ENCODE results near the gene ZNF823. TPM values are rescaled to one million over a fixed set of nuclear protein-coding genes. Genes with fewer than 3 reads are reported as not detected.

ZNF823 gene
- total and polyA plus RNA-seq, 2 of the 4 experiments (the other 2 are of a cell fraction): 2.2 to 9.3 TPM

- H3K27ac ChIP-seq (ENCODE audit: insufficient read depth, low read length): no peak overlapping the region
- no peak overlapping the region for H4K5ac ChIP-seq (ENCODE audit: low read depth, low read length)
- whole genome bisulfite sequencing, 2 experiments (ENCODE audit: extremely low coverage in 2 of 2, insufficient read length in 1 of 2): no CpG with 5 or more reads among the region's 4 CpGs
- H2AFZ ChIP-seq (replicated peaks; ENCODE audit: low read length, poor library complexity): no peak overlapping the region
- no peaks in the 10 kb centered on the region for H4K20me1 ChIP-seq (ENCODE audit: insufficient read depth, low read length)
- ATAC-seq (ENCODE audit: low read depth) (no peak), DNase-seq (no peak)
- no peak overlapping the region for H3K4me2 ChIP-seq (ENCODE audit: low read depth, low read length)
- CTCF ChIA-PET: no interaction called here
- H4K8ac ChIP-seq (ENCODE audit: low read depth in 2 of 2, low read length in 2 of 2): no peak overlapping the region
- H4K91ac ChIP-seq (ENCODE audit: insufficient read depth, low read depth, low read length): no peak overlapping the region
- H3K56ac ChIP-seq (ENCODE audit: extremely low read depth, insufficient read depth, low read length): no peak overlapping the region
- no TSS peak for BruUV-seq (replicated peaks)
- no peaks in the 10 kb centered on the region for H3K36me3 ChIP-seq (ENCODE audit: control insufficient read depth, insufficient read depth, low read length)
- no peak overlapping the region for H3K9ac ChIP-seq (ENCODE audit: low read depth, low read length)
- no peaks in the 10 kb centered on the region for H3K4me1 ChIP-seq (ENCODE audit: control insufficient read depth, insufficient read depth, low read length)
- H2BK20ac ChIP-seq (ENCODE audit: low read depth, low read length): no peak overlapping the region
- no peak overlapping the region for H2AK5ac ChIP-seq (ENCODE audit: low read depth, low read length)
- H3K9me1 ChIP-seq (ENCODE audit: insufficient read depth, low read length): no peaks in the 10 kb centered on the region
- no peak for TF ChIP-seq MXI1 (IDR thresholded peaks at IDR 0.05; ENCODE audit: borderline replicate concordance, low read depth, low read length)
- TF ChIP-seq MAFK (IDR thresholded peaks at IDR 0.05; ENCODE audit: low read depth, low read length): no peak
- no peak for TF ChIP-seq CHD1 (IDR thresholded peaks at IDR 0.05; ENCODE audit: low read depth, low read length)
- no peak for TF ChIP-seq BHLHE40 (IDR thresholded peaks at IDR 0.05; ENCODE audit: low read depth, low read length)
- no peak for TF ChIP-seq MAZ (IDR thresholded peaks at IDR 0.05; ENCODE audit: borderline replicate concordance, low read depth, low read length)
- TF ChIP-seq ELK1 (IDR thresholded peaks at IDR 0.05; ENCODE audit: borderline replicate concordance, low read depth, low read length): no peak
- TF ChIP-seq NFE2L2 (IDR thresholded peaks at IDR 0.05; ENCODE audit: low read depth, low read length): no peak
- no peak overlapping the region for H2BK120ac ChIP-seq (ENCODE audit: low read depth, low read length)
- no peak overlapping the region for H3K18ac ChIP-seq (ENCODE audit: low read depth, low read length)
- no peaks in the 10 kb centered on the region for H3K27me3 ChIP-seq (ENCODE audit: control insufficient read depth, insufficient read depth, low read length)
- in situ Hi-C loops (cut with MboI; ENCODE audit: low sequenced_read_pairs): no loop called here
- H2AK9ac ChIP-seq (replicated peaks; ENCODE audit: low read depth, low read length, poor library complexity): no peak overlapping the region
- POLR2A ChIA-PET (ENCODE audit: unreplicated experiment): no interaction called here
- no peak overlapping the region for H3K14ac ChIP-seq (replicated peaks; ENCODE audit: low read depth, low read length)
- no peak overlapping the region for H3K4ac ChIP-seq (ENCODE audit: low read depth, low read length)
- no peak overlapping the region for H2BK5ac ChIP-seq (ENCODE audit: low read depth, low read length, poor library complexity, severe bottlenecking)
- H3K79me1 ChIP-seq (ENCODE audit: low read depth in 1 of 2, low read length in 2 of 2): no peaks in the 10 kb centered on the region
- peaks cover 8% of the 10 kb centered on the region; the same call in 1 of the 2 replicates for H3K9me3 ChIP-seq (ENCODE audit: control insufficient read depth, insufficient read depth, low read length)
- H3K4me3 ChIP-seq (ENCODE audit: insufficient read depth, low read depth, low read length): no peak overlapping the region
- no peak overlapping the region for H2BK15ac ChIP-seq (ENCODE audit: low read depth, low read length)
- dilution Hi-C loops (cut with HindIII; ENCODE audit: low sequenced_read_pairs, unreplicated experiment): no loop called here
- intact Hi-C loops (cut with micrococcal nuclease): no loop called here
- H3K23ac ChIP-seq (ENCODE audit: low read depth, low read length): no peak overlapping the region
Observed at GRCh38 chr19:11754663-11755062, 15.9 kb upstream of the ZNF823 start.
